ENCODE data around the gene ATOSB.

- no peak for TF ChIP-seq CTCF (IDR thresholded peaks at IDR 0.05)
- TF ChIP-seq POLR2A (IDR thresholded peaks at IDR 0.05), result no peak
- TF ChIP-seq EP300 (IDR thresholded peaks at IDR 0.05), result no peak
- no peak for TF ChIP-seq POLR2AphosphoS5 (IDR thresholded peaks at IDR 0.05)
These were observed 19.3 kb upstream of the ATOSB start for GRCh38 chr9:35134920-35135319.

All from stomach (tissue), 4 donors.